Measurements from ENCODE around the gene TRMU. TPM values are rescaled to one million over a fixed set of nuclear protein-coding genes. Genes with fewer than 3 reads are reported as not detected.

TRMU gene
- total and polyA plus RNA-seq, 2 donors (not counting 3 experiments of a cell fraction or from before 2014, with no cell fraction given): 42.4 to 65.7 TPM

GRCh38 chr22:46296257-46297150 lies 39.0 kb upstream of the TRMU start, which contains the start of gene GTSE1:
TSS of gene GTSE1 (plus strand) at chr22:46296870. CDS start at chr22:46297401, 531 bp downstream.
- intact Hi-C loops (cut with micrococcal nuclease): loop anchor here (1.0 to 5.0 kb wide), 5 partner anchors 29 to 299 kb away; partner anchors contain the start of genes CDPF1 and TRMU
- Histone ChIP-seq H4K20me1 (replicated peaks; ENCODE audit: control insufficient read depth, extremely low read depth, insufficient read depth, low read length) (no peaks in the 10 kb centered on the region), H3K36me3 (ENCODE audit: control insufficient read depth in 2 of 2, extremely low read depth in 1 of 2, insufficient read depth in 2 of 2, low read length in 2 of 2) (peaks cover 8 to 16% of the 10 kb centered on the region in 2 experiments), H3K9me3 (replicated peaks; ENCODE audit: control insufficient read depth, insufficient read depth, low read length) (no peaks in the 10 kb centered on the region), H3K27ac (ENCODE audit: insufficient read depth, low read depth, low read length) (peak within 1 kb of the TSS; percentile 65), H3K4me3 (replicated peaks in 1 of 3; ENCODE audit: insufficient read depth in 1 of 3, low read depth in 1 of 3, low read length in 3 of 3) (peak within 1 kb of the TSS; percentile 42 to 75 (median 73)), H3K79me2 (ENCODE audit: control insufficient read depth, insufficient read depth, low read length) (peaks cover 41% of the 10 kb centered on the region), H3K9ac (replicated peaks; ENCODE audit: extremely low read depth, insufficient read depth, low read length) (peak within 1 kb of the TSS; percentile 54), H3K9me1 (replicated peaks; ENCODE audit: control insufficient read depth, extremely low read depth, insufficient read depth, low read length) (no peaks in the 10 kb centered on the region), H3K27me3 (ENCODE audit: control insufficient read depth in 2 of 2, insufficient read depth in 2 of 2, low read length in 2 of 2) (no peaks in the 10 kb centered on the region), H3K4me2 (ENCODE audit: insufficient read depth, low read length) (peak within 1 kb of the TSS; percentile 53), H2AFZ (ENCODE audit: low read depth, low read length) (peak within 1 kb of the TSS; percentile 71), H3K4me1 (ENCODE audit: control insufficient read depth, extremely low read depth, insufficient read depth, low read length) (peaks cover 14% of the 10 kb centered on the region)
- POLR2A ChIA-PET: interaction anchor here (1.2 kb wide), 1 partner anchor 29 kb away, joined by 3 read pairs; the partner anchor contains the start of gene TTC38
- TSS peak; percentile 55 for BruUV-seq (replicated peaks)
- no peak for TF ChIP-seq CTCF (IDR thresholded peaks at IDR 0.05; ENCODE audit: extremely low read depth in 1 of 2, insufficient read depth in 1 of 2, low read depth in 1 of 2, low read length in 2 of 2)
- TF ChIP-seq POLR2A (IDR thresholded peaks at IDR 0.05; ENCODE audit: low read depth, low read length): peak; percentile 71
- TF ChIP-seq FOS (IDR thresholded peaks at IDR 0.05; ENCODE audit: borderline replicate concordance, insufficient read depth, low read length): no peak
- no peak for TF ChIP-seq EZH2 (IDR thresholded peaks at IDR 0.05; ENCODE audit: borderline replicate concordance, low read depth, low read length, severe bottlenecking)
- no peak for TF ChIP-seq GATA2 (IDR thresholded peaks at IDR 0.05; ENCODE audit: insufficient read depth, insufficient read length, low read depth, low read length)
- no peak for TF ChIP-seq JUN (IDR thresholded peaks at IDR 0.05; ENCODE audit: borderline replicate concordance, insufficient read depth, insufficient read length, low read depth)
- TF ChIP-seq MAX (IDR thresholded peaks at IDR 0.05; ENCODE audit: insufficient read depth, insufficient read length): no peak
- peak; percentile 70 for TF ChIP-seq POLR2AphosphoS5 (IDR thresholded peaks at IDR 0.05; ENCODE audit: insufficient read depth, low read depth, low read length)
- TF ChIP-seq MYC (IDR thresholded peaks at IDR 0.05; ENCODE audit: low read depth, low read length): peak; percentile 8
- dilution Hi-C loops (cut with MboI; ENCODE audit: extremely low pct_ligation_motif_present, low sequenced_read_pairs): no loop called here
- FAIRE-seq: peak; percentile 95
- CTCF ChIA-PET: interaction anchor here (1.0 to 3.0 kb wide), 6 partner anchors 9 to 176 kb away, joined by 3 to 12 read pairs (median 4); partner anchors contain the start of genes CDPF1 and TTC38
- peak; percentile 97 for DNase-seq (ENCODE audit: low read depth, low spot score)

Measured in endothelial cell of umbilical vein (primary cell).